K562 (cell line): ENCODE data around the gene UBE2G2. TPM values are rescaled to one million over a fixed set of nuclear protein-coding genes. Genes with fewer than 3 reads are reported as not detected.

Experiments
- BHLHE40 ChIP-seq: IDR thresholded peaks from 2 replicates; pipeline ENCODE4 v1.6.1; 2011; ENCODE audit warnings: low read length, improper control_type of control experiment
- BRCA1 ChIP-seq, 2 experiments: fragments of 450-650 bp in 1 of 2; sonication (generic) in 1 of 2; formaldehyde crosslinking in 1 of 2; IDR thresholded peaks; 2 replicates each; pipeline versions ENCODE4 v1.5.0 to v1.6.1; 2017 to 2020; ENCODE audit warnings: mild to moderate bottlenecking in 1 of 2, missing genetic modification reagents in 1 of 2
- CGGBP1 ChIP-seq: fragments of 250-450 bp; sonication (Bioruptor Pico); IDR thresholded peaks from 2 replicates; pipeline ENCODE4 v1.9.0; 2021; ENCODE audit warnings: mild to moderate bottlenecking
- CHCHD3 ChIP-seq: fragments of 250-450 bp; sonication (Bioruptor Pico); IDR thresholded peaks from 2 replicates; pipeline ENCODE4 v2.1.2; 2022; ENCODE audit warnings: mild to moderate bottlenecking
- DIDO1 ChIP-seq: fragments of 450-650 bp; IDR thresholded peaks from 2 replicates; pipeline ENCODE4 v1.6.1; 2016; ENCODE audit warnings: low read depth, missing biosample characterization, missing genetic modification characterization
- GATAD2B ChIP-seq: fragments of 450-650 bp; IDR thresholded peaks from 2 replicates; pipeline ENCODE4 v1.6.1; 2017; ENCODE audit warnings: mild to moderate bottlenecking, borderline replicate concordance
- HDAC1 ChIP-seq, 2 experiments: fragments of 450-650 bp; IDR thresholded peaks; 2 replicates each; pipeline ENCODE4 v1.6.1; 2016 to 2017; ENCODE audit warnings: inconsistent platforms in 1 of 2, mild to moderate bottlenecking in 1 of 2, moderate library complexity in 1 of 2
- IRF9 ChIP-seq: fragments of 450-650 bp; IDR thresholded peaks from 2 replicates; pipeline ENCODE4 v1.6.1; 2016; ENCODE audit warnings: missing biosample characterization, missing genetic modification characterization
- KDM4B ChIP-seq, 2 experiments: fragments of 450-650 bp in 1 of 2; sonication (generic) in 1 of 2; IDR thresholded peaks; 2 replicates each; pipeline ENCODE4 v1.6.1; 2016 to 2017; ENCODE audit warnings: borderline replicate concordance in 2 of 2, antibody characterized with exemption in 1 of 2, low read depth in 1 of 2, mild to moderate bottlenecking in 1 of 2
- NRF1 ChIP-seq, 2 experiments: fragments of 450-650 bp; IDR thresholded peaks in 1 of 2; conservative IDR thresholded peaks in 1 of 2; 2 replicates each; pipeline ENCODE4 v1.6.1; 2014; ENCODE audit warnings: mild to moderate bottlenecking in 2 of 2
- PML ChIP-seq: IDR thresholded peaks from 2 replicates; pipeline ENCODE4 v1.6.1; 2012; ENCODE audit warnings: low read length, inconsistent platforms
- POLR2AphosphoS5 ChIP-seq: IDR thresholded peaks from 2 replicates; pipeline ENCODE4 v1.6.1; 2011; ENCODE audit warnings: mild to moderate bottlenecking, low read depth, low read length, moderate library complexity; ENCODE audit not compliant: control insufficient read depth, insufficient read depth
- PRDM10 ChIP-seq: fragments of 450-650 bp; IDR thresholded peaks from 2 replicates; pipeline ENCODE4 v1.6.1; 2018; ENCODE audit not compliant: partially characterized antibody
- U2AF2 ChIP-seq: fragments of 200-400 bp; formaldehyde crosslinking; optimal IDR thresholded peaks from 2 replicates; pipeline ENCODE3; 2017; ENCODE audit warnings: low read depth, mild to moderate bottlenecking, low read length
- ZBTB26 ChIP-seq: fragments of 450-650 bp; formaldehyde crosslinking; IDR thresholded peaks from 2 replicates; pipeline ENCODE4 v1.4.0; 2022; ENCODE audit warnings: missing genetic modification characterization
- ZFPM2 ChIP-seq: fragments of 250-450 bp; sonication (Bioruptor Pico); IDR thresholded peaks from 2 replicates; pipeline ENCODE4 v1.5.1; 2022; ENCODE audit warnings: mild to moderate bottlenecking
- ZNF133 ChIP-seq: fragments of 250-450 bp; sonication (Bioruptor Pico); IDR thresholded peaks from 2 replicates; pipeline ENCODE4 v1.4.0; 2020; ENCODE audit warnings: mild to moderate bottlenecking
- ZNF408 ChIP-seq: fragments of 250-450 bp; sonication (Bioruptor Pico); IDR thresholded peaks from 2 replicates; pipeline ENCODE4 v1.4.0; 2020; ENCODE audit warnings: low read depth, mild to moderate bottlenecking, moderate library complexity
- ZNF766 ChIP-seq: fragments of 200-800 bp; sonication (Bioruptor generic); conservative IDR thresholded peaks from 2 replicates; pipeline ENCODE4 v1.6.1; 2016; ENCODE audit warnings: missing genetic modification characterization, missing compliant biosample characterization
- polyA plus RNA-seq, 8 experiments: library from polyadenylated mRNA; depleted of rRNA in 4 of 8; stranded (reverse) in 5 of 8; unstranded in 3 of 8; fragments of >200 nt; fragmentation: Nextera tagmentation in 2 of 8; fragmentation: Illumina TruSeq in 1 of 8; extraction: Ambion mirVana in 2 of 8; extraction: Trizol in 1 of 8; gene quantifications; 2 replicates each; pipeline versions ENCODE4 v1.2.1 to v1.2.3, GENCODE V29; 2011 to 2014; ENCODE audit warnings: inconsistent platforms in 1 of 8, missing spikeins in 1 of 8
- total RNA-seq, 7 experiments: library from RNA; depleted of rRNA in 6 of 7; stranded (reverse); fragments of >200 nt in 6 of 7; fragmentation: Illumina TruSeq in 2 of 7; extraction: Trizol in 2 of 7; gene quantifications; 2 replicates each; pipeline versions ENCODE4 v1.2.1 to v1.2.3, GENCODE V29; 2011 to 2021; ENCODE audit warnings: low replicate concordance in 1 of 7
- TF ChIP-seq, protein P1 (sequence below), 2 experiments: fragments of 200-800 bp in 1 of 2; sonication (Bioruptor generic) in 1 of 2; sonication (generic) in 1 of 2; formaldehyde crosslinking in 1 of 2; IDR thresholded peaks in 1 of 2; conservative IDR thresholded peaks in 1 of 2; 2 replicates each; pipeline versions ENCODE4 v1.5.0 to v1.6.1; 2016 to 2020; ENCODE audit warnings: missing compliant biosample characterization in 1 of 2, missing genetic modification characterization in 1 of 2, missing genetic modification reagents in 1 of 2

Gene UBE2G2
- total and polyA plus RNA-seq, 9 of the 15 experiments (the other 6 are each of a cell fraction or from before 2014, with no cell fraction given), result 47.5 to 225 (median 140) TPM

DNA sequence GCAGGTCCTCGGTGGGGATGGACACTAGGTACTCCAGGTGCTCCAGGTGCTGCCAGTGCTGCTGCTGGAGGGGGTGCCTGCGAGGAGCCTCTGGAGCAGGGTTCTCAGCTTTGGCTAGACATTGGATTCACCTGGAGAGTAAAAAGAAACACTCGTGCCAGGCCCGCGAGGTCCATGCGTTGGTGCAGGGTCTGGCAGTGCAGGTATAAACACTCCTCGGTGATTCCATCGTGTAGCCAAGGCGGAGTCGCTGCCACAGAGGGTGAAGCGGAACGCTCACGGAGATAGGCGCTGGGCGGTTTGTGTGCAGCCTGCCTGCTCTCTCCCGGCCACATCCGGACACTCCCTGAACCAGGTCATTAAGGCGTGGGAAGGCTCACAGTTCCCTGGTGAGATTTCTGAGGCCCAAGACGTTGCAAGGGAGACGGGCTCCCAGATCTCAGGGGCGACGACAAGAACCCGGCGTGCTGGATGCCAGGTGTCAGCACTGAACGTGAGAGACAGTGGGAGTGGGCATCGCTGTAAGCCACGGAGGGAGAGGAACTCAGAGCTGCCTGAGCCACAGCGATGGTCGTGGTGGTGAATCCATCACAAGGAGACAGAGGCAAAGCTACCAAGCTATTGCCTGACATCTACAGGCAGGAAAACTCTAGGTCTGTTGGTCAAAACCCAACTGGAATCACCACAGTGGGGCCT is 33.5 kb upstream of the UBE2G2 start (continued):
- TF ChIP-seq ZBTB26 (CRISPR knock-in tag) (no peak), ZNF133 (CRISPR knock-in tag) (no peak), PML (no peak), IRF9 (tag) (no peak), DIDO1 (no peak), CHCHD3 (CRISPR knock-in tag) (no peak), U2AF2 (no peak), ZNF408 (CRISPR knock-in tag) (no peak), NRF1 (conservative IDR thresholded peaks at IDR 0.05 in 1 of 2, IDR thresholded peaks at IDR 0.05 in 1 of 2) (peak; percentile 39 to 42; a peak in 2 of 4 replicates), ZFPM2 (CRISPR knock-in tag) (no peak), POLR2AphosphoS5 (no peak), HDAC1 (IDR thresholded peaks at IDR 0.05) (peak in 1 of 2 experiments; percentile 57; a peak in 1 of 4 replicates), BRCA1 (IDR thresholded peaks at IDR 0.05) (no peak), BRCA1 (CRISPR knock-in tag; IDR thresholded peaks at IDR 0.05) (no peak), GATAD2B (no peak), ZNF766 (no peak), CGGBP1 (CRISPR knock-in tag) (no peak), KDM4B (IDR thresholded peaks at IDR 0.05; ENCODE audit: borderline replicate concordance in 2 of 2, low read depth in 1 of 2) (peak in 1 of 2 experiments; percentile 70; a peak in 1 of 4 replicates), PRDM10 (no peak), BHLHE40 (peak; percentile 49)
- TF ChIP-seq, protein P1, sequence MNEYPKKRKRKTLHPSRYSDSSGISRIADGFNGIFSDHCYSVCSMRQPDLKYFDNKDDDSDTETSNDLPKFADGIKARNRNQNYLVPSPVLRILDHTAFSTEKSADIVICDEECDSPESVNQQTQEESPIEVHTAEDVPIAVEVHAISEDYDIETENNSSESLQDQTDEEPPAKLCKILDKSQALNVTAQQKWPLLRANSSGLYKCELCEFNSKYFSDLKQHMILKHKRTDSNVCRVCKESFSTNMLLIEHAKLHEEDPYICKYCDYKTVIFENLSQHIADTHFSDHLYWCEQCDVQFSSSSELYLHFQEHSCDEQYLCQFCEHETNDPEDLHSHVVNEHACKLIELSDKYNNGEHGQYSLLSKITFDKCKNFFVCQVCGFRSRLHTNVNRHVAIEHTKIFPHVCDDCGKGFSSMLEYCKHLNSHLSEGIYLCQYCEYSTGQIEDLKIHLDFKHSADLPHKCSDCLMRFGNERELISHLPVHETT (CRISPR knock-in tag; conservative IDR thresholded peaks at IDR 0.05 in 1 of 2, IDR thresholded peaks at IDR 0.05 in 1 of 2), result no peak
